Lung (tissue), 12 donors: ENCODE data around the gene ANKRD40. TPM values are rescaled to one million over a fixed set of nuclear protein-coding genes. Genes with fewer than 3 reads are reported as not detected.

ENCODE experiments used
- ATAC-seq: fragments of 200-7000 bp; cut with Tn5 transposase; one replicate; pipeline ENCODE4 v1.9.1; 2020; ENCODE audit warnings: moderate number of reproducible peaks; ENCODE audit not compliant: insufficient read depth, low FRiP score
- DNase-seq, 3 donors: peaks; one replicate each; pipeline ENCODE4 v3.0.0-alpha.2; 2013 to 2017
- H3K27ac ChIP-seq, 2 donors: one replicate each; pipeline ENCODE4 v1.5.1; 2013; ENCODE audit warnings: mild to moderate bottlenecking in 2 of 2, moderate library complexity in 2 of 2, control low read depth in 1 of 2, inconsistent platforms in 1 of 2, low read depth in 1 of 2, low read length in 1 of 2
- H3K27me3 ChIP-seq, 3 donors: one replicate each; pipeline ENCODE4 v1.5.1; 2013; ENCODE audit warnings: low read length in 2 of 3; ENCODE audit not compliant: control insufficient read depth in 3 of 3, insufficient read depth in 3 of 3
- H3K36me3 ChIP-seq, 4 donors: one replicate each; pipeline ENCODE4 v1.5.1; 2013; ENCODE audit warnings: low read length in 4 of 4, mild to moderate bottlenecking in 1 of 4, moderate library complexity in 1 of 4; ENCODE audit not compliant: control insufficient read depth in 4 of 4, insufficient read depth in 4 of 4
- H3K4me1 ChIP-seq, 5 donors: one replicate each; pipeline ENCODE4 v1.5.1; 2013; ENCODE audit warnings: low read length in 5 of 5, mild to moderate bottlenecking in 2 of 5, moderate library complexity in 1 of 5; ENCODE audit not compliant: control insufficient read depth in 5 of 5, insufficient read depth in 5 of 5
- H3K4me3 ChIP-seq: one replicate; pipeline ENCODE4 v1.5.1; 2013; ENCODE audit warnings: mild to moderate bottlenecking, control low read depth, moderate library complexity
- H3K9ac ChIP-seq, 2 donors: one replicate each; pipeline ENCODE4 v1.5.1; 2013; ENCODE audit warnings: low read length in 2 of 2, control low read depth in 1 of 2; ENCODE audit not compliant: insufficient read depth in 1 of 2
- H3K9me3 ChIP-seq, 4 donors: one replicate each; pipeline ENCODE4 v1.5.1; 2013; ENCODE audit warnings: low read length in 3 of 4, mild to moderate bottlenecking in 1 of 4, moderate library complexity in 1 of 4; ENCODE audit not compliant: control insufficient read depth in 4 of 4, insufficient read depth in 3 of 4
- CTCF ChIP-seq: IDR thresholded peaks from 2 replicates; pipeline ENCODE4 v1.5.1; 2012; ENCODE audit warnings: mild to moderate bottlenecking; ENCODE audit errors: control extremely low read depth, extremely low read depth
- WGBS, 2 donors: extraction: QIAGEN DNeasy Blood & Tissue Kit; methylation state at CpG; one replicate each; pipeline ENCODE4 v1.1.7; 2013; 5-methylcytosine and 5-hydroxymethylcytosine counted together
- polyA plus RNA-seq, 2 donors: library from polyadenylated mRNA; stranded (reverse); fragments of 200-250 nt; gene quantifications; one replicate each; pipeline ENCODE4 v1.2.1, GENCODE V29; 2013
- total RNA-seq, 2 donors: library from RNA; depleted of rRNA in 1 of 2; stranded (reverse); fragments of >200 nt in 1 of 2; gene quantifications; one replicate each; pipeline ENCODE4 v1.2.1, GENCODE V29; 2014 to 2021
- donor health status: control.
- donor health status: control.
- donor health status: Bipolar disorder and iron deficiency.
- donor health status: healthy.
- donor health status: DM: yes; HTN: yes; CAD: no.

The ANKRD40 gene
- total and polyA plus RNA-seq, 4 donors = 14.6 to 38.9 (median 25.1) TPM

GRCh38 chr17:50693036-50693682 lies 14.6 kb downstream of the ANKRD40 start:
- Histone ChIP-seq H3K27me3 (no peaks in the 10 kb centered on the region), H3K9ac (peak overlapping the region in 1 of 2 donors; percentile 37)

GRCh38 chr17:50692448-50693035 lies 15.2 kb downstream of the ANKRD40 start:
- 76 to 82% methylated on average over 6 of the region's 6 CpGs for WGBS, 2 donors
- H3K36me3 ChIP-seq = peaks cover 22 to 39% (median 26%) of the 10 kb centered on the region in 4 donors
- H3K27me3 ChIP-seq = no peaks in the 10 kb centered on the region
- peak overlapping the region in 1 of 2 donors; percentile 42 for H3K27ac ChIP-seq
- H3K4me1 ChIP-seq = peaks cover 0 to 29% (median 11%) of the 10 kb centered on the region in 5 donors
- DNase-seq = no peak
- H3K4me3 ChIP-seq = no peak overlapping the region
- H3K9ac ChIP-seq = no peak overlapping the region
- no peaks in the 10 kb centered on the region for H3K9me3 ChIP-seq
- TF ChIP-seq CTCF = no peak
- ATAC-seq = no peak

More at GRCh38 chr17:50693036-50693682, 14.6 kb downstream of the ANKRD40 start:
- ATAC-seq (no peak), DNase-seq (peak in 2 of 3 donors; percentile 58 to 76)
- peaks cover 26 to 43% (median 31%) of the 10 kb centered on the region in 4 donors for H3K36me3 ChIP-seq
- no peaks in the 10 kb centered on the region for H3K9me3 ChIP-seq
- peak overlapping the region in 1 of 2 donors; percentile 73 for H3K27ac ChIP-seq
- TF ChIP-seq CTCF = no peak
- no peak overlapping the region for H3K4me3 ChIP-seq
- WGBS, 2 donors = 73 to 88% methylated on average over 5 of the region's 5 CpGs
- H3K4me1 ChIP-seq = peaks cover 0 to 29% (median 11%) of the 10 kb centered on the region in 5 donors

GRCh38 chr17:50691550-50692447 lies 15.9 kb downstream of the ANKRD40 start:
- 69 to 79% methylated on average over 6 of the region's 6 CpGs for WGBS, 2 donors
- TF ChIP-seq CTCF = no peak
- ATAC-seq (no peak), DNase-seq (peak; percentile 35 to 80 (median 51))
- Histone ChIP-seq H3K9me3 (no peaks in the 10 kb centered on the region), H3K36me3 (peaks cover 17 to 31% (median 19%) of the 10 kb centered on the region in 4 donors), H3K27me3 (no peaks in the 10 kb centered on the region), H3K4me1 (peaks cover 0 to 26% (median 11%) of the 10 kb centered on the region in 5 donors), H3K27ac (no peak overlapping the region), H3K9ac (no peak overlapping the region), H3K4me3 (no peak overlapping the region)
